Adipose tissue (tissue), 3 donors: Measurements from ENCODE around the gene ARHGAP22. TPM values are rescaled to one million over a fixed set of nuclear protein-coding genes. Genes with fewer than 3 reads are reported as not detected.

Source experiments
- H3K27ac ChIP-seq: one replicate; pipeline ENCODE4 v1.5.1; 2013; ENCODE audit warnings: low read depth, low read length
- WGBS, 3 donors: extraction: QIAGEN DNeasy Blood & Tissue Kit; methylation state at CpG; one replicate each; pipeline ENCODE4 v1.1.7; 2013; 5-methylcytosine and 5-hydroxymethylcytosine counted together
- polyA plus RNA-seq, 3 donors: library from polyadenylated mRNA; stranded (reverse); fragments of 200-250 nt; gene quantifications; one replicate each; pipeline ENCODE4 v1.2.3, GENCODE V29; 2013
- donor health status: healthy with polysubstance abuse.
- donor health status: Bipolar disorder and iron deficiency.
- donor health status: healthy.

The ARHGAP22 gene
- polyA plus RNA-seq, 3 donors, result 0.56 to 2.9 (median 0.98) TPM

GRCh38 chr10:48511875-48512231, 93.0 kb downstream of the ARHGAP22 start:
- 94 to 100% (median 97%) methylated on average over 1 of the region's 1 CpG for WGBS, 3 donors
- no peak overlapping the region for H3K27ac ChIP-seq

- no peak overlapping the region for H3K27ac ChIP-seq
- 82 to 89% (median 89%) methylated on average over 13 of the region's 13 CpGs for WGBS, 3 donors
Observed at GRCh38 chr10:48511066-48511874, 93.6 kb downstream of the ARHGAP22 start.

GRCh38 chr10:48509974-48510692, 94.7 kb downstream of the ARHGAP22 start:
- WGBS, 3 donors, result 81 to 87% (median 87%) methylated on average over 8 of the region's 8 CpGs
- no peak overlapping the region for H3K27ac ChIP-seq

GRCh38 chr10:48508791-48509772, 95.8 kb downstream of the ARHGAP22 start:
- no peak overlapping the region for H3K27ac ChIP-seq
- WGBS, 3 donors, result 72 to 80% (median 77%) methylated on average over 17 of the region's 17 CpGs

- WGBS, 3 donors, result 85 to 88% (median 87%) methylated on average over 7 of the region's 7 CpGs
- H3K27ac ChIP-seq, result no peak overlapping the region
Observed at GRCh38 chr10:48507933-48508790, 96.7 kb downstream of the ARHGAP22 start.

GRCh38 chr10:48507494-48507893, 97.4 kb downstream of the ARHGAP22 start:
- H3K27ac ChIP-seq, result no peak overlapping the region
- 80 to 93% (median 87%) methylated on average over 6 of the region's 6 CpGs for WGBS, 3 donors

GRCh38 chr10:48506147-48506917, 98.5 kb downstream of the ARHGAP22 start:
- WGBS, 3 donors, result 75 to 86% (median 84%) methylated on average over 8 of the region's 8 CpGs
- no peak overlapping the region for H3K27ac ChIP-seq

- H3K27ac ChIP-seq, result no peak overlapping the region
- 60 to 75% (median 75%) methylated on average over 15 of the region's 15 CpGs for WGBS, 3 donors
Observed at GRCh38 chr10:48505394-48506112, 99.3 kb downstream of the ARHGAP22 start.

GRCh38 chr10:48504141-48504885, 100.6 kb downstream of the ARHGAP22 start:
- WGBS, 3 donors, result 64 to 73% (median 70%) methylated on average over 4 of the region's 4 CpGs
- H3K27ac ChIP-seq, result no peak overlapping the region

- 75 to 92% (median 92%) methylated on average over 11 of the region's 11 CpGs for WGBS, 3 donors
- no peak overlapping the region for H3K27ac ChIP-seq
Observed at GRCh38 chr10:48503293-48503911, 101.5 kb downstream of the ARHGAP22 start.

- H3K27ac ChIP-seq, result no peak overlapping the region
- 81 to 90% (median 83%) methylated on average over 9 of the region's 9 CpGs for WGBS, 3 donors
Observed at GRCh38 chr10:48502791-48503190, 102.1 kb downstream of the ARHGAP22 start.

- H3K27ac ChIP-seq, result no peak overlapping the region
- 75 to 79% (median 77%) methylated on average over 6 of the region's 6 CpGs for WGBS, 3 donors
Observed at GRCh38 chr10:48501787-48502771, 102.8 kb downstream of the ARHGAP22 start.

GRCh38 chr10:48501226-48501625, 103.6 kb downstream of the ARHGAP22 start:
- no peak overlapping the region for H3K27ac ChIP-seq
- WGBS, 3 donors, result 65 to 86% (median 82%) methylated on average over 2 of the region's 2 CpGs

- no peak overlapping the region for H3K27ac ChIP-seq
- WGBS, 3 donors, result 91 to 93% (median 92%) methylated on average over 4 of the region's 4 CpGs
Observed at GRCh38 chr10:48500771-48501170, 104.1 kb downstream of the ARHGAP22 start.
